Nephron progenitor cell (in vitro differentiated cells): ENCODE data around the gene SEMA3F.

Experiments used
- DNase-seq: peaks from one replicate; pipeline ENCODE4 v3.0.0; 2021
- H3K27ac Mint-ChIP-seq: 2 replicates; pipeline ENCODE4 v1.8.0; 2021; ENCODE audit warnings: mild to moderate bottlenecking, moderate library complexity, mixed read lengths
- H3K27me3 Mint-ChIP-seq: 2 replicates; pipeline ENCODE4 v1.8.0; 2021; ENCODE audit warnings: mild to moderate bottlenecking, low read depth, mixed read lengths; ENCODE audit not compliant: poor library complexity
- H3K36me3 Mint-ChIP-seq: 2 replicates; pipeline ENCODE4 v1.8.0; 2021; ENCODE audit warnings: low read depth, mixed read lengths
- H3K4me1 Mint-ChIP-seq: 2 replicates; pipeline ENCODE4 v1.8.0; 2021; ENCODE audit warnings: mixed read lengths
- H3K4me3 Mint-ChIP-seq: 2 replicates; pipeline ENCODE4 v1.8.0; 2021; ENCODE audit warnings: mild to moderate bottlenecking, moderate library complexity, mixed read lengths
- H3K9me3 Mint-ChIP-seq: 2 replicates; pipeline ENCODE4 v1.8.0; 2021; ENCODE audit warnings: mild to moderate bottlenecking, moderate library complexity, mixed read lengths
- TF ChIP-seq, protein P1 (sequence below): fragments of 200-600 bp; sonication (generic); IDR thresholded peaks from 2 replicates; pipeline ENCODE4 v1.5.0; 2021; ENCODE audit warnings: antibody characterized with exemption

SEMA3F gene

DNA sequence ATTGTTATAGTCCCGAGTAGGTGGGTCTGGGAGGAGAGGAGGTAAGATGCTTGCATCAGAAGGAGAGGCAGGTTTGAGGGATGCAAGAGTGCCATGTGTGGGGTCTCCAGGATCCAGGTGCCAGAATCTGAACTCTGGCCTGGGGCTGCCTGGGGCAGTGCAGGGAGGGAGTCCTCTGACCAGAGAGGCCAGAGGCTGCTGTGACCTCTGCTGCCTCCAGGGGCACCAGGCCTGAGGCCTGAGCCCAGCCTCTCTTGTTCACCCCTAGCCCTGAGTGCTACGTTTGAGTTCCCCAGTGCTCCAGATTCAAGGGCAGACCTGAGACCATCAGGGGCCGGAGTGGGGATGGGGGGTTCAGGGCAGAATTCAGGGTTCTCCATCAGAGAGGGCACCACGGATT, 57.4 kb downstream of the SEMA3F start:
- no peak for DNase-seq

DNA sequence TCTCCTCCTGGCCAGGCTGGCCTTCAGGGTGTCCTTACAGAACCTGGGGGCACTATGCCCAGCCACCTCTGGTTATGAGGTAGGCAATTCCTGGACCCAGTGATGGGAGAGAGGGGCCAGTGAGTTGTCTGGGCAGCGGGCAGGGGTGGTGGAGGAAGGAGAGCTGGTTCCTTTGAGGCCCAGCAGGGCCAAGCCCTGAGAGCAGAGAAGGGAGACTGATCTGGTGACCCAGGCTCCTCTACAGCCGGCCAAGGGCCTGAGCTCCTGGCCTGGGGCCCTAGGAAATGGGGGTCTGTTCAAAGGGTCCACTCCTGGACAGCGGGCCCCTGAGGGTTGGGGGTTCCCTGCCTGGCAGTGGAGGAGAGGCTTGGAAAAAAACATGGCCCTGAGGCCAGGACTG, 57.8 kb downstream of the SEMA3F start:
- TF ChIP-seq, protein P1, sequence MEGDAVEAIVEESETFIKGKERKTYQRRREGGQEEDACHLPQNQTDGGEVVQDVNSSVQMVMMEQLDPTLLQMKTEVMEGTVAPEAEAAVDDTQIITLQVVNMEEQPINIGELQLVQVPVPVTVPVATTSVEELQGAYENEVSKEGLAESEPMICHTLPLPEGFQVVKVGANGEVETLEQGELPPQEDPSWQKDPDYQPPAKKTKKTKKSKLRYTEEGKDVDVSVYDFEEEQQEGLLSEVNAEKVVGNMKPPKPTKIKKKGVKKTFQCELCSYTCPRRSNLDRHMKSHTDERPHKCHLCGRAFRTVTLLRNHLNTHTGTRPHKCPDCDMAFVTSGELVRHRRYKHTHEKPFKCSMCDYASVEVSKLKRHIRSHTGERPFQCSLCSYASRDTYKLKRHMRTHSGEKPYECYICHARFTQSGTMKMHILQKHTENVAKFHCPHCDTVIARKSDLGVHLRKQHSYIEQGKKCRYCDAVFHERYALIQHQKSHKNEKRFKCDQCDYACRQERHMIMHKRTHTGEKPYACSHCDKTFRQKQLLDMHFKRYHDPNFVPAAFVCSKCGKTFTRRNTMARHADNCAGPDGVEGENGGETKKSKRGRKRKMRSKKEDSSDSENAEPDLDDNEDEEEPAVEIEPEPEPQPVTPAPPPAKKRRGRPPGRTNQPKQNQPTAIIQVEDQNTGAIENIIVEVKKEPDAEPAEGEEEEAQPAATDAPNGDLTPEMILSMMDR, result no peak
- H3K9me3 Mint-ChIP-seq, result no peaks in the 10 kb centered on the region
- no peak for DNase-seq
- H3K36me3 Mint-ChIP-seq, result no peaks in the 10 kb centered on the region
- peaks cover 10% of the 10 kb centered on the region for H3K27me3 Mint-ChIP-seq
- H3K4me1 Mint-ChIP-seq, result peaks cover 26% of the 10 kb centered on the region
- H3K27ac Mint-ChIP-seq, result no peak overlapping the region
- H3K4me3 Mint-ChIP-seq, result no peak overlapping the region

More for the DNA sequence above, 57.4 kb downstream of the SEMA3F start:
- peaks cover 26% of the 10 kb centered on the region for H3K4me1 Mint-ChIP-seq
- peaks cover 12% of the 10 kb centered on the region for H3K27me3 Mint-ChIP-seq
- H3K4me3 Mint-ChIP-seq, result no peak overlapping the region
- H3K9me3 Mint-ChIP-seq, result no peaks in the 10 kb centered on the region
- TF ChIP-seq, protein P1, result peak; percentile 22
- no peak overlapping the region for H3K27ac Mint-ChIP-seq
- H3K36me3 Mint-ChIP-seq, result no peaks in the 10 kb centered on the region

DNA sequence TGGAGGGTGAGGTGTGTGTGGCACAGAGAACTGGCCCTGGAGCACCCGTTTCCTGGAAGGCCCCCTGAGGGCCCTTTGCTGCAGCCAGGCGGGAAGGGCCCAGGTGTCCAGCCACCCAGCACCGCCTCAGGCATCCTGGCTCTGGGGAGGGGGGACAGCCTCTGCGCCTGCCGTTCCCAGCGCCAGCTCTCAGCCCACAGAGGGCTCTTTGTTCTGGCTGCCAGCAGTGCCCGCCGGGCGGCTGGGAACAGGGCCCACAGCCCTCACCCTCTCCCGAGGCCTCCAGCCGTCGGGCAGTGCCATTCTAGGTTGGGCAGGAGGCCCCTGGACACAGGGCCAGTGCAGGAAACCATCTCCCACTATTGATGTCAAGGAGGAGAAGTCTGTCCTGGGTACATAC, 58.2 kb downstream of the SEMA3F start:
- no peaks in the 10 kb centered on the region for H3K36me3 Mint-ChIP-seq

DNA sequence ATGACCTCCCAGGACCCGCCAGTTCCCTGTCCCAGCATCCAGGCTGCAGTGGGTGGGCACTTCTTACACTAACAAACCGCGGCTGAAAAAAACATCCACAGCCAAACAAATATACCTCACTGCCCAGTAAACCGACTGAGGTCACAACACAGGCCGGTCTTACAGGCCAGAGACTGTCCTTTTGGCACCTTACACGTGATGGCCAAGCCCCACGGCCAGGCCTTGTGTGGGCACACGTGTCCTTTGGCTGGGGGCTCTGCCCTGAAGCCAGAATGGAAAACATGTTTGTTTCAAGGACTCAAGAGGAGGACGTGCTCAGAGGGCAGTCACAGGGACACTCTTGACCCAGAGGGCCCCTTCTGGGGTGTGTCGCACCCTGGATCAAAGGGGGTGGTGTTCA, 59.7 kb downstream of the SEMA3F start:
- Mint-ChIP-seq H3K36me3 (no peaks in the 10 kb centered on the region), H3K9me3 (no peaks in the 10 kb centered on the region), H3K27ac (no peak overlapping the region), H3K4me1 (peaks cover 26% of the 10 kb centered on the region), H3K4me3 (no peak overlapping the region), H3K27me3 (peaks cover 5% of the 10 kb centered on the region)
- no peak for DNase-seq
- TF ChIP-seq, protein P1, result no peak

More for the DNA sequence above, 58.2 kb downstream of the SEMA3F start:
- Mint-ChIP-seq H3K27me3 (peaks cover 9% of the 10 kb centered on the region), H3K4me1 (peaks cover 24% of the 10 kb centered on the region), H3K9me3 (no peaks in the 10 kb centered on the region), H3K4me3 (no peak overlapping the region), H3K27ac (no peak overlapping the region)
- DNase-seq, result no peak
- TF ChIP-seq, protein P1, result no peak

DNA sequence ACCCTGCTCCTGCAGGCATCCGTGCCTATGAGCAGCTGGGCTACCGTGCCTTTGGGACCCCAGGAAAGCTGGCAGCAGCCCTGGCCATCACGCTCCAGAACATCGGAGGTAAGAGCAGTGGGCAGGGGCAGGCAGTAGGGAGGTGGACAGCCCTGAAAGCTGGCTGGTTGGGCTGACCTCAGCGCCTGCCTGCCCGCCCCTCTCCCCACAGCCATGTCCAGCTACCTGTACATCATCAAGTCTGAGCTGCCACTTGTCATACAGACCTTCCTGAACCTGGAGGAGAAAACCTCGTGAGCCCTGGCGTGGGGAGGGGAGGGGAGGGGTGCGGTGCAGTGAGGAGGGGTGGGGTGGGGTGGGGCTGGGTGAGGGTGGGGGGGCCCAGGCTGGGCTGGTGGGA, 60.4 kb downstream of the SEMA3F start:
- Mint-ChIP-seq H3K9me3 (no peaks in the 10 kb centered on the region), H3K36me3 (no peaks in the 10 kb centered on the region), H3K27me3 (peaks cover 5% of the 10 kb centered on the region), H3K4me3 (no peak overlapping the region), H3K27ac (no peak overlapping the region), H3K4me1 (peaks cover 33% of the 10 kb centered on the region)
- TF ChIP-seq, protein P1, result no peak
- DNase-seq, result no peak

DNA sequence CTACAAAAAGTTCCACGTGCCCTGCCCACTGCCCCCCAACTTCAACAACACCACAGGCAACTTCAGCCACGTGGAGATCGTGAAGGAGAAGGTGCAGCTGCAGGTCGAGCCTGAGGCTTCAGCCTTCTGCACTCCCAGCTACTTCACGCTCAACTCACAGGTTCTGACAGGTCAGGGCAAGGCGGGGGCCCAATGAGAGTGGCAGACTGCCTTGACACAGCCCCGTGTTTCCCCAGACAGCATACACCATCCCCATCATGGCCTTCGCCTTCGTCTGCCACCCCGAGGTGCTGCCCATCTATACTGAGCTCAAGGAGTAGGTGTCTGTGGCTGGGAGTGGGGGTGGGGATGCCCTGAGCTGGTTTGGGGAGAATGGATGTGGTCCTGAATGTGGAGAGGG, 62.6 kb downstream of the SEMA3F start:
- H3K4me1 Mint-ChIP-seq, result peaks cover 25% of the 10 kb centered on the region
- no peaks in the 10 kb centered on the region for H3K9me3 Mint-ChIP-seq
- H3K27ac Mint-ChIP-seq, result no peak overlapping the region
- no peaks in the 10 kb centered on the region for H3K36me3 Mint-ChIP-seq
- no peak overlapping the region for H3K4me3 Mint-ChIP-seq
- no peak for DNase-seq
- TF ChIP-seq, protein P1, result no peak
- peaks cover 5% of the 10 kb centered on the region for H3K27me3 Mint-ChIP-seq
